ENCODE results near the gene NALCN. TPM values are rescaled to one million over a fixed set of nuclear protein-coding genes. Genes with fewer than 3 reads are reported as not detected.

Gene NALCN
- total RNA-seq, 1 donor from 2014 or later: 0.81 TPM

DNA sequence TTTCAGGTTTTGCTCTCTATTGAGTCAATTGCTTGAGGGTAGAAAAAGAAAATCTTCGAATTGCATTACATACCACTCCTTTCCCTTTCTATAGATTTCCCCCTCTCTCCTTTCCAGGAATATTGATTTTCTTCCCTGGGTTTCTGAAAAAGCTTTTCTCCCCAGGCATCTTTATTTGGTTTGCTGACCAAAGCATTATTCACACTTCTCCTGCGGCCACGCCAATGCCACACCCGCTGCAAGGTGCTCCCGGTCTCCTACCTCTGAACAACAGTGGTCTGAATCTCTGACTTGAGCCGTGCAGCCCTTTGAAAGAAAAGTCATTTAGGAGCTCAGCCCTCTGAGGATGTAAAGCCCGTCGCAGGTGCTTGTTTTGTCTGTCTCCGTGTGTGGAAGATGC is 390.8 kb downstream of the NALCN start:
- Mint-ChIP-seq H3K27me3 (ENCODE audit: unreplicated experiment) (peaks cover under 1% of the 10 kb centered on the region), H3K4me1 (ENCODE audit: low read depth, unreplicated experiment) (peaks cover 3% of the 10 kb centered on the region), H3K9me3 (ENCODE audit: unreplicated experiment) (peaks cover 1% of the 10 kb centered on the region), H3K27ac (ENCODE audit: unreplicated experiment) (no peak overlapping the region), H3K36me3 (ENCODE audit: unreplicated experiment) (no peaks in the 10 kb centered on the region), H3K4me3 (ENCODE audit: unreplicated experiment) (no peak overlapping the region)
- no peak for DNase-seq
- TF ChIP-seq, protein P1, sequence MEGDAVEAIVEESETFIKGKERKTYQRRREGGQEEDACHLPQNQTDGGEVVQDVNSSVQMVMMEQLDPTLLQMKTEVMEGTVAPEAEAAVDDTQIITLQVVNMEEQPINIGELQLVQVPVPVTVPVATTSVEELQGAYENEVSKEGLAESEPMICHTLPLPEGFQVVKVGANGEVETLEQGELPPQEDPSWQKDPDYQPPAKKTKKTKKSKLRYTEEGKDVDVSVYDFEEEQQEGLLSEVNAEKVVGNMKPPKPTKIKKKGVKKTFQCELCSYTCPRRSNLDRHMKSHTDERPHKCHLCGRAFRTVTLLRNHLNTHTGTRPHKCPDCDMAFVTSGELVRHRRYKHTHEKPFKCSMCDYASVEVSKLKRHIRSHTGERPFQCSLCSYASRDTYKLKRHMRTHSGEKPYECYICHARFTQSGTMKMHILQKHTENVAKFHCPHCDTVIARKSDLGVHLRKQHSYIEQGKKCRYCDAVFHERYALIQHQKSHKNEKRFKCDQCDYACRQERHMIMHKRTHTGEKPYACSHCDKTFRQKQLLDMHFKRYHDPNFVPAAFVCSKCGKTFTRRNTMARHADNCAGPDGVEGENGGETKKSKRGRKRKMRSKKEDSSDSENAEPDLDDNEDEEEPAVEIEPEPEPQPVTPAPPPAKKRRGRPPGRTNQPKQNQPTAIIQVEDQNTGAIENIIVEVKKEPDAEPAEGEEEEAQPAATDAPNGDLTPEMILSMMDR (IDR thresholded peaks at IDR 0.05; ENCODE audit: partially characterized antibody, unreplicated experiment): no peak

DNA sequence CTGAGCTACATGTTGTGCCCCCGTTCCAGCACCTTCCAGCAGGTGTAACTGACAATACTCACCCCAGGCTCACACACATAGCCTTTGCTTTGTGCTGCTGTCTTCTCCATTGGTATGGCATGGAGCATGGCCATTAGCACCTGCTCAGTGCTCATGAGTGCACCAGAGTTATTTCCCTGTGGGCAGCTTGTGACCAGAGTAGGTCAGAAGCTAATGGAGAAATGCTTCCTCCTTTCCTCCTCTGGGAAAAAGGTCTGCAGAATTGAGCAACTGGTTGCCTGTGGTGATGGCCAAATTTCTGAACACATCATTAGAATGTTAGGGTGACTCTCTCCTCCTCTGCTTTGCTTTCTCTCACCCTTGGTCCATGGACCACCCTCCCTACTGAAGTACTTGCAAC is 397.2 kb downstream of the NALCN start:
- Mint-ChIP-seq H3K4me3 (ENCODE audit: unreplicated experiment) (no peak overlapping the region), H3K27ac (ENCODE audit: unreplicated experiment) (no peak overlapping the region), H3K36me3 (ENCODE audit: unreplicated experiment) (no peaks in the 10 kb centered on the region), H3K9me3 (ENCODE audit: unreplicated experiment) (no peaks in the 10 kb centered on the region), H3K4me1 (ENCODE audit: low read depth, unreplicated experiment) (no peaks in the 10 kb centered on the region), H3K27me3 (ENCODE audit: unreplicated experiment) (peaks cover 4% of the 10 kb centered on the region)
- no peak for DNase-seq
- TF ChIP-seq, protein P1 (IDR thresholded peaks at IDR 0.05; ENCODE audit: partially characterized antibody, unreplicated experiment): no peak

DNA sequence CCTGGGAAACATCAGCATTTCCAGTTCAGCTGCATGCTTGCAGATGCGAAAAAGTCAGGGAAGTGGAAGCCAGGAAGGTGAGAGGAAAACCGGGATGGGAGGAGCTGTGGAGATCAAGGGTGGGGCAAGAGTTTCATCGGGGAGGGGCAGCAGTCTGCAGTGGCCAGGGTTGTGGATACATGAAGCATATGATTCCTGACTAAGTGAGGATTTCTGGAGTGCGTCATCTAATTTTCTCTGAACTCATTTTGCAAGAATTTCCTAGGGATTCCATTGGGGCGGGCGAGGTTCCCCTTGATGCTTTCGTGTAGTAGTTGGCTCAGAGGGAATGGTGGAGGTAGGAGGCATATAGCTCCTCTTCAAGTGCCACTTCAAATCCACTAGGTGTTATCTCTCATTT is 397.6 kb downstream of the NALCN start:
- no peak for DNase-seq
- Mint-ChIP-seq H3K36me3 (ENCODE audit: unreplicated experiment) (no peaks in the 10 kb centered on the region), H3K27me3 (ENCODE audit: unreplicated experiment) (peaks cover 4% of the 10 kb centered on the region), H3K9me3 (ENCODE audit: unreplicated experiment) (no peaks in the 10 kb centered on the region), H3K4me1 (ENCODE audit: low read depth, unreplicated experiment) (no peaks in the 10 kb centered on the region), H3K4me3 (ENCODE audit: unreplicated experiment) (no peak overlapping the region), H3K27ac (ENCODE audit: unreplicated experiment) (no peak overlapping the region)
- TF ChIP-seq, protein P1 (IDR thresholded peaks at IDR 0.05; ENCODE audit: partially characterized antibody, unreplicated experiment): no peak

DNA sequence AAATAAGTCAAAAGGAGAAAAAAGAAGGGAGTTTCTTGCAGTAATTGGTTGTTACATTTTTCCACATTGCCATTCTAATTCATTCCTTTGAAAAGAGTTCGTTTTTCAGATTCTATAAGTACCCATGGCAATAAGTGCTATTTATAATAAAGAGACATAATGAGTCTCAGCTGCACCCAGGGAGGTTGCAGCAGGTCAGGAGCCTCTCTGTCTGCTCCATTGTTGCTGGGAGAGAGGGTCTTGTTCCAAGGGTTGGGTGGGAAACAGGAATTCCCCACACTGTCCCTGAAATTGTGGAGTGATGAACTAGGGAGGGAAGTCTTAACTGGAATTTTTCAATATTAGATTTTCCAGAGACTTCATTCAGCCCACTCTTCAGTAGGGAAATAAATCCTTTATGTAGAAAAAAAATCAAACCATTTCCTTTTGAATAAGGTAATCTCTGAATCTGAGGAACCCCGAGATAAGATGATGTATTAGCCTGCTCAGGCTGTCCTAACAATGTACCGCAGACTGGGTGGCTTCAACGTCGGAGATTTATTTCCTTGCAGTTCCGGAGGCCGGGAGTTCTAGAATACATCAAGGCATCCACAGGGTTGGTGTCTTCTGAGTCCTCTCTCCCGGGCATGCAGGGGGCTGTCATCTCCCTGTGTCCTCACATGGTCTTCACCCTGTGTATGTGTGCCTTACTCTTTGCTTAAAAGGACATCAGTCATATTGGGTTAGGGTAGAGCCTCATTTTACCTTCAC is 399.0 kb downstream of the NALCN start:
- Mint-ChIP-seq H3K36me3 (ENCODE audit: unreplicated experiment) (no peaks in the 10 kb centered on the region), H3K27ac (ENCODE audit: unreplicated experiment) (no peak overlapping the region), H3K4me3 (ENCODE audit: unreplicated experiment) (no peak overlapping the region), H3K4me1 (ENCODE audit: low read depth, unreplicated experiment) (no peaks in the 10 kb centered on the region), H3K27me3 (ENCODE audit: unreplicated experiment) (peaks cover 4% of the 10 kb centered on the region), H3K9me3 (ENCODE audit: unreplicated experiment) (no peaks in the 10 kb centered on the region)
- TF ChIP-seq, protein P1 (IDR thresholded peaks at IDR 0.05; ENCODE audit: partially characterized antibody, unreplicated experiment): no peak
- no peak for DNase-seq

DNA sequence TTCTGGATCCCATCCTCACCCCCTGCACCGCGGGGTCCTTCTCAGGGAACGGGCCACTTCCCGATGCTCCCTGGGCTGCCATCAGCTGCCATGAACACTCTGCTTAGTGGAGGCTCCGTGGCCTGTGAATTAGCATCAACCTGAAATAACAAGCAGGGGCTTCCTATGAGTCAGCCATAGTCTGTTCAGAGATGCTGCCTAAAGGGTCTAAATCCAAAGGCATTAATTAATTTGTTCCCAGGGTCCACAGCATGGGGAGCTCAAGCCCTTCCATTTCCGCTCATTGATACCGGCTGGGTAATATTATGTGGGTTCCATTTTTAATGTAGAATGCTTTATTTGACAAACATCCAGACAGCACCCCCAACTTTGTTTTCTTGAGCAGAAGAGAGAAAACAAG is 399.8 kb downstream of the NALCN start:
- Mint-ChIP-seq H3K27ac (ENCODE audit: unreplicated experiment) (no peak overlapping the region), H3K27me3 (ENCODE audit: unreplicated experiment) (peaks cover 4% of the 10 kb centered on the region), H3K9me3 (ENCODE audit: unreplicated experiment) (no peaks in the 10 kb centered on the region), H3K36me3 (ENCODE audit: unreplicated experiment) (no peaks in the 10 kb centered on the region), H3K4me3 (ENCODE audit: unreplicated experiment) (no peak overlapping the region), H3K4me1 (ENCODE audit: low read depth, unreplicated experiment) (no peaks in the 10 kb centered on the region)
- TF ChIP-seq, protein P1 (IDR thresholded peaks at IDR 0.05; ENCODE audit: partially characterized antibody, unreplicated experiment): no peak
- DNase-seq: no peak

Measured in glutamatergic neuron (in vitro differentiated cells).